H9 (cell line): ENCODE measurements around the gene RFT1. TPM values are rescaled to one million over a fixed set of nuclear protein-coding genes. Genes with fewer than 3 reads are reported as not detected.

ENCODE experiments used
- DNase-seq: peaks from one replicate; pipeline ENCODE4 v3.0.0-alpha.2; 2017
- H2AFZ ChIP-seq: one replicate; pipeline ENCODE4 v1.6.1; 2013; ENCODE audit warnings: mild to moderate bottlenecking, low read length, control low read depth, moderate library complexity
- H2AK5ac ChIP-seq: 2 replicates; pipeline ENCODE4 v1.6.1; 2013; ENCODE audit warnings: low read length, control low read depth, mixed read lengths; ENCODE audit not compliant: insufficient read length
- H2BK120ac ChIP-seq: one replicate; pipeline ENCODE4 v1.6.1; 2013; ENCODE audit warnings: low read depth, mild to moderate bottlenecking, low read length, control low read depth, inconsistent platforms; ENCODE audit not compliant: poor library complexity, severe bottlenecking
- H2BK12ac ChIP-seq: 2 replicates; pipeline ENCODE4 v1.6.1; 2013; ENCODE audit warnings: low read length, control low read depth, mixed read lengths, low read depth; ENCODE audit not compliant: insufficient read length
- H2BK15ac ChIP-seq: 2 replicates; pipeline ENCODE4 v1.6.1; 2013; ENCODE audit warnings: low read depth, low read length, control low read depth
- H2BK20ac ChIP-seq: one replicate; pipeline ENCODE4 v1.6.1; 2013; ENCODE audit warnings: low read depth, mild to moderate bottlenecking, low read length, control low read depth, inconsistent platforms; ENCODE audit not compliant: poor library complexity, severe bottlenecking
- H2BK5ac ChIP-seq: 2 replicates; pipeline ENCODE4 v1.6.1; 2013; ENCODE audit warnings: low read length, control low read depth, mixed read lengths; ENCODE audit not compliant: insufficient read length
- H3K14ac ChIP-seq: 2 replicates; pipeline ENCODE4 v1.6.1; 2013; ENCODE audit warnings: low read length, control low read depth; ENCODE audit not compliant: insufficient read depth
- H3K18ac ChIP-seq: 2 replicates; pipeline ENCODE4 v1.6.1; 2013; ENCODE audit warnings: low read depth, mild to moderate bottlenecking, mixed read lengths, low read length, control low read depth; ENCODE audit not compliant: insufficient read length
- H3K23ac ChIP-seq: 2 replicates; pipeline ENCODE4 v1.6.1; 2013; ENCODE audit warnings: low read length, control low read depth, mixed read lengths, low read depth; ENCODE audit not compliant: insufficient read length
- H3K23me2 ChIP-seq: 2 replicates; pipeline ENCODE4 v1.6.1; 2013; ENCODE audit warnings: low read depth, mild to moderate bottlenecking, mixed read lengths, low read length, control low read depth; ENCODE audit not compliant: insufficient read length, poor library complexity, severe bottlenecking
- H3K27ac ChIP-seq: 2 replicates; pipeline ENCODE4 v1.5.1; 2013; ENCODE audit warnings: low read length, control low read depth, mixed read lengths, low read depth; ENCODE audit not compliant: insufficient read length
- H3K27me3 ChIP-seq: 2 replicates; pipeline ENCODE4 v1.6.1; 2013; ENCODE audit warnings: low read length, control low read depth, inconsistent platforms; ENCODE audit not compliant: insufficient read depth
- H3K4ac ChIP-seq: 2 replicates; pipeline ENCODE4 v1.6.1; 2013; ENCODE audit warnings: low read depth, mild to moderate bottlenecking, control low read depth, inconsistent platforms, low read length, moderate library complexity
- H3K4me1 ChIP-seq: 2 replicates; pipeline ENCODE4 v1.6.1; 2013; ENCODE audit warnings: low read length, control low read depth, inconsistent platforms; ENCODE audit not compliant: insufficient read depth
- H3K4me2 ChIP-seq: 2 replicates; pipeline ENCODE4 v1.6.1; 2013; ENCODE audit warnings: low read length, control low read depth, mixed read lengths; ENCODE audit not compliant: insufficient read length, insufficient read depth
- H3K56ac ChIP-seq: 2 replicates; pipeline ENCODE4 v1.6.1; 2013; ENCODE audit warnings: low read depth, mild to moderate bottlenecking, mixed read lengths, low read length, control low read depth; ENCODE audit not compliant: insufficient read length
- H3K79me1 ChIP-seq: 2 replicates; pipeline ENCODE4 v1.6.1; 2013; ENCODE audit warnings: low read depth, mild to moderate bottlenecking, moderate library complexity, low read length, control low read depth, inconsistent platforms; ENCODE audit not compliant: insufficient read depth, poor library complexity, severe bottlenecking
- H3K79me2 ChIP-seq: 2 replicates; pipeline ENCODE4 v1.6.1; 2013; ENCODE audit warnings: low read length, control low read depth, inconsistent platforms; ENCODE audit not compliant: insufficient read depth
- H3K9ac ChIP-seq: 2 replicates; pipeline ENCODE4 v1.6.1; 2013; ENCODE audit warnings: low read length, control low read depth, mixed read lengths; ENCODE audit not compliant: insufficient read length; ENCODE audit errors: extremely low read depth
- H3K9me3 ChIP-seq: one replicate; pipeline ENCODE4 v1.6.1; 2013; ENCODE audit warnings: low read depth, low read length, inconsistent platforms; ENCODE audit not compliant: control insufficient read depth
- H3T11ph ChIP-seq: one replicate; pipeline ENCODE4 v1.6.1; 2013; ENCODE audit warnings: mild to moderate bottlenecking, low read length, control low read depth, inconsistent platforms
- H4K20me1 ChIP-seq: one replicate; pipeline ENCODE4 v1.6.1; 2013; ENCODE audit not compliant: control insufficient read depth, insufficient read length, insufficient read depth
- H4K5ac ChIP-seq: 2 replicates; pipeline ENCODE4 v1.6.1; 2013; ENCODE audit warnings: low read depth, mild to moderate bottlenecking, mixed read lengths, low read length, control low read depth; ENCODE audit not compliant: insufficient read length
- H4K8ac ChIP-seq: replicated peaks from 2 replicates; pipeline ENCODE4 v1.6.1; 2013; ENCODE audit warnings: low read length, control low read depth, mixed read lengths, low read depth; ENCODE audit not compliant: insufficient read length
- H4K91ac ChIP-seq: 2 replicates; pipeline ENCODE4 v1.6.1; 2013; ENCODE audit warnings: low read depth, mild to moderate bottlenecking, moderate library complexity, mixed read lengths, low read length, control low read depth; ENCODE audit not compliant: insufficient read length
- H3K27ac Mint-ChIP-seq, 3 experiments: 2 replicates in 2 of 3; 3 replicates in 1 of 3; pipeline ENCODE4 v1.8.0; 2020 to 2021; ENCODE audit warnings: mixed read lengths in 3 of 3, mild to moderate bottlenecking in 1 of 3, moderate library complexity in 1 of 3
- H3K27me3 Mint-ChIP-seq: 2 replicates; pipeline ENCODE4 v1.8.0; 2021; ENCODE audit warnings: low read depth, mild to moderate bottlenecking, moderate library complexity, mixed read lengths
- H3K36me3 Mint-ChIP-seq, 3 experiments: 2 replicates in 2 of 3; 3 replicates in 1 of 3; pipeline ENCODE4 v1.8.0; 2020 to 2021; ENCODE audit warnings: low read depth in 3 of 3, mixed read lengths in 3 of 3; ENCODE audit not compliant: insufficient read depth in 1 of 3
- H3K4me1 Mint-ChIP-seq, 2 experiments: 2 replicates each; pipeline ENCODE4 v1.8.0; 2020; ENCODE audit warnings: mixed read lengths in 2 of 2
- H3K4me3 Mint-ChIP-seq, 2 experiments: 2 replicates in 1 of 2; 3 replicates in 1 of 2; pipeline ENCODE4 v1.8.0; 2020 to 2021; ENCODE audit warnings: mild to moderate bottlenecking in 2 of 2, mixed read lengths in 2 of 2, moderate library complexity in 1 of 2
- H3K9me3 Mint-ChIP-seq, 2 experiments: 2 replicates in 1 of 2; 3 replicates in 1 of 2; pipeline ENCODE4 v1.8.0; 2020; ENCODE audit warnings: mild to moderate bottlenecking in 2 of 2, mixed read lengths in 2 of 2, moderate library complexity in 1 of 2
- whole genome bisulfite sequencing: extraction: QIAGEN DNeasy Blood & Tissue Kit; methylation state at CpG from one replicate; pipeline ENCODE4 v1.1.7; 2013; ENCODE audit warnings: missing lambda C conversion rate, low lambda C conversion rate, mixed read lengths; ENCODE audit not compliant: insufficient read length; ENCODE audit errors: extremely low coverage; 5-methylcytosine and 5-hydroxymethylcytosine counted together
- total RNA-seq: library from RNA; stranded (reverse); gene quantifications from 2 replicates; pipeline ENCODE4 v1.2.1, GENCODE V29; 2021
- TF ChIP-seq, protein P1 (sequence below): fragments of 200-600 bp; sonication (generic); conservative IDR thresholded peaks from 3 replicates; pipeline ENCODE4 v1.8.0; 2021; ENCODE audit warnings: antibody characterized with exemption, mild to moderate bottlenecking

Gene RFT1
- total RNA-seq, 1 experiment from 2014 or later, result 24.1 TPM

DNA sequence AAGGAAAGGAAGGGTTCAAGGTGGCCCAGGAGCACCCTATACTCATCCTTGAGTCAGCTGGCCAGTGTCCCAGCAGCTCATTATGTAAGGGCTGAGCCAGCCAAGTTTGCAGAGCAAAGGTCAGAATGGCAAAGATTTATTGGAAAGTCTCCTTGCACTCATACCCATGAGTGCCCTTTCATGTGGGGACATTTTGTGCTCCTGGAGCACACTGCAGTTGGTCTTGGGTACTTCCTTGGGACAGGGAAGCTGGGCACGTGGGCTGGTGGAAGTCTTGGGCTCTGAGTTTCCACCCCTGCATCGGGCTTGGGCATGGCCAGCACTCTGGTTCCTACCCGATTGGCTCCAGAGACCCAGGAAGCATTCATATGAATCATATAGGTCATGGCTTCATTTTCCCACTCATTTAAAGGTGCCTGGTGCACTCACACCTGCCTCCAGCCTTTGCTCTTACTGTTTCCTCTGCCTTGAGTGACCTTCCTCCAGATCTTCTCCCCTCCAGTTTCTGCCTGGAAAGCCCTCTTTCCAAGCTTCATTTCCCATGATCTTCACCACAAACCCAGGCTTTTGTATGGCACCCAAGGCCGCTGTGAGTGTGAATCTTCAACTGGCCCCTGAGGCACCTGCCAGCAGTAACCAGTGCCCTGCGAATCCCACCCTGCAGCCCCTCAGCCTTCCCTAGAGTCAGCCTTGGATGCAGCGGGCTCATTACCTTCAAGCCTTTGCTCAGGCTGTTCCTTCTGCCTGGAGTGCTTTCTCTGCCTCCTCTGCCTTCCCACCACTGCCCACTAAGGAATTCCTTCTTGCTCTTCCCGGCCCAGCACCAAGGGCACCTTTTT is 20.2 kb upstream of the RFT1 start:
- Histone ChIP-seq H4K91ac (no peak overlapping the region), H3K4me2 (no peak overlapping the region), H3K4me1 (no peaks in the 10 kb centered on the region), H2BK5ac (no peak overlapping the region), H3K27me3 (no peaks in the 10 kb centered on the region), H3K23me2 (no peaks in the 10 kb centered on the region), H2BK12ac (no peak overlapping the region), H4K20me1 (no peaks in the 10 kb centered on the region), H2BK120ac (no peak overlapping the region), H3K14ac (no peak overlapping the region), H2AK5ac (no peak overlapping the region), H3K9ac (no peak overlapping the region), H3K18ac (no peak overlapping the region), H2BK15ac (no peak overlapping the region), H3K79me2 (no peaks in the 10 kb centered on the region), H2AFZ (no peak overlapping the region), H3K23ac (no peak overlapping the region), H3K9me3 (no peaks in the 10 kb centered on the region), H3K27ac (no peak overlapping the region), H4K8ac (no peak overlapping the region), H3T11ph (no peak overlapping the region), H3K79me1 (no peaks in the 10 kb centered on the region), H4K5ac (no peak overlapping the region), H3K4ac (no peak overlapping the region), H2BK20ac (no peak overlapping the region), H3K56ac (no peak overlapping the region)
- DNase-seq, result no peak
- Mint-ChIP-seq H3K27me3 (peaks cover 6% of the 10 kb centered on the region), H3K4me1 (peaks cover 0 to 4% of the 10 kb centered on the region in 2 experiments; a peak in 1 of 4 replicates), H3K4me3 (no peak overlapping the region), H3K9me3 (no peaks in the 10 kb centered on the region), H3K36me3 (no peaks in the 10 kb centered on the region), H3K27ac (no peak overlapping the region; a peak in 1 of 7 replicates)
- WGBS, result no CpG with 5 or more reads among the region's 7 CpGs
- TF ChIP-seq, protein P1, sequence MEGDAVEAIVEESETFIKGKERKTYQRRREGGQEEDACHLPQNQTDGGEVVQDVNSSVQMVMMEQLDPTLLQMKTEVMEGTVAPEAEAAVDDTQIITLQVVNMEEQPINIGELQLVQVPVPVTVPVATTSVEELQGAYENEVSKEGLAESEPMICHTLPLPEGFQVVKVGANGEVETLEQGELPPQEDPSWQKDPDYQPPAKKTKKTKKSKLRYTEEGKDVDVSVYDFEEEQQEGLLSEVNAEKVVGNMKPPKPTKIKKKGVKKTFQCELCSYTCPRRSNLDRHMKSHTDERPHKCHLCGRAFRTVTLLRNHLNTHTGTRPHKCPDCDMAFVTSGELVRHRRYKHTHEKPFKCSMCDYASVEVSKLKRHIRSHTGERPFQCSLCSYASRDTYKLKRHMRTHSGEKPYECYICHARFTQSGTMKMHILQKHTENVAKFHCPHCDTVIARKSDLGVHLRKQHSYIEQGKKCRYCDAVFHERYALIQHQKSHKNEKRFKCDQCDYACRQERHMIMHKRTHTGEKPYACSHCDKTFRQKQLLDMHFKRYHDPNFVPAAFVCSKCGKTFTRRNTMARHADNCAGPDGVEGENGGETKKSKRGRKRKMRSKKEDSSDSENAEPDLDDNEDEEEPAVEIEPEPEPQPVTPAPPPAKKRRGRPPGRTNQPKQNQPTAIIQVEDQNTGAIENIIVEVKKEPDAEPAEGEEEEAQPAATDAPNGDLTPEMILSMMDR, result no peak
